IMR-90 (cell line): ENCODE data around the gene LAPTM5. TPM values are rescaled to one million over a fixed set of nuclear protein-coding genes. Genes with fewer than 3 reads are reported as not detected.

Experiments used
- ATAC-seq: fragments of 200-7000 bp; cut with Tn5 transposase; 2 replicates; pipeline ENCODE4 v1.9.1; 2020; ENCODE audit warnings: low read depth, mild to moderate bottlenecking, moderate library complexity
- BruUV-seq: library from RNA; stranded (reverse); fragments of 400-500 nt; replicated peaks from 2 replicates; lab custom pipeline; 2021; lab: Mats Ljungman, UMichigan
- CTCF ChIA-PET: fragments of 300-600 bp; formaldehyde crosslinking; extraction: SDS; loops from one replicate; lab custom pipeline; 2021; ENCODE audit warnings: antibody characterized with exemption; lab: Yijun Ruan, JAX
- POLR2A ChIA-PET: fragments of 300-600 bp; sonication (Branson Sonifier 250); formaldehyde crosslinking; loops from one replicate; lab custom pipeline; 2022; ENCODE audit warnings: antibody characterized with exemption; ENCODE audit not compliant: unreplicated experiment; lab: Charles Lee
- DNase-seq: peaks from one replicate; pipeline ENCODE4 v3.0.0; 2013
- H2AFZ ChIP-seq: replicated peaks from 2 replicates; pipeline ENCODE3; 2013; ENCODE audit warnings: low read length, mild to moderate bottlenecking; ENCODE audit not compliant: poor library complexity
- H2AK5ac ChIP-seq: 2 replicates; pipeline ENCODE4 v1.6.1; 2013; ENCODE audit warnings: low read depth, low read length, inconsistent platforms
- H2AK9ac ChIP-seq: replicated peaks from 2 replicates; pipeline ENCODE3; 2013; ENCODE audit warnings: mild to moderate bottlenecking, low read depth, low read length, moderate library complexity; ENCODE audit not compliant: poor library complexity
- H2BK120ac ChIP-seq: 2 replicates; pipeline ENCODE4 v1.6.1; 2013; ENCODE audit warnings: low read depth, low read length, inconsistent platforms
- H2BK15ac ChIP-seq: 3 replicates; pipeline ENCODE4 v1.6.1; 2013; ENCODE audit warnings: low read depth, low read length, inconsistent platforms
- H2BK20ac ChIP-seq: 2 replicates; pipeline ENCODE4 v1.6.1; 2013; ENCODE audit warnings: low read depth, mild to moderate bottlenecking, inconsistent platforms, low read length, moderate library complexity
- H2BK5ac ChIP-seq: 2 replicates; pipeline ENCODE4 v1.6.1; 2013; ENCODE audit warnings: mild to moderate bottlenecking, low read depth, low read length, inconsistent platforms; ENCODE audit not compliant: poor library complexity, severe bottlenecking
- H3K14ac ChIP-seq: replicated peaks from 2 replicates; pipeline ENCODE4 v1.6.1; 2013; ENCODE audit warnings: low read depth, low read length, inconsistent platforms
- H3K18ac ChIP-seq: 2 replicates; pipeline ENCODE4 v1.6.1; 2013; ENCODE audit warnings: low read depth, low read length, control low read depth
- H3K23ac ChIP-seq: 2 replicates; pipeline ENCODE4 v1.6.1; 2013; ENCODE audit warnings: low read depth, low read length, inconsistent platforms
- H3K27ac ChIP-seq: 2 replicates; pipeline ENCODE4 v1.5.1; 2013; ENCODE audit warnings: mild to moderate bottlenecking, control low read depth, low read length; ENCODE audit not compliant: insufficient read depth
- H3K27me3 ChIP-seq: 2 replicates; pipeline ENCODE4 v1.6.1; 2013; ENCODE audit warnings: low read length; ENCODE audit not compliant: control insufficient read depth, insufficient read depth
- H3K36me3 ChIP-seq: 2 replicates; pipeline ENCODE4 v1.6.1; 2013; ENCODE audit warnings: low read length, mixed read lengths; ENCODE audit not compliant: control insufficient read depth, insufficient read depth
- H3K4ac ChIP-seq: 2 replicates; pipeline ENCODE4 v1.6.1; 2013; ENCODE audit warnings: low read depth, low read length, inconsistent platforms
- H3K4me1 ChIP-seq: 2 replicates; pipeline ENCODE4 v1.6.1; 2013; ENCODE audit warnings: low read length, mixed read lengths; ENCODE audit not compliant: control insufficient read depth, insufficient read depth
- H3K4me2 ChIP-seq: 2 replicates; pipeline ENCODE4 v1.6.1; 2013; ENCODE audit warnings: low read depth, mild to moderate bottlenecking, control low read depth, low read length, moderate library complexity
- H3K4me3 ChIP-seq: 2 replicates; pipeline ENCODE4 v1.5.1; 2013; ENCODE audit warnings: low read depth, mild to moderate bottlenecking, control low read depth, low read length, moderate library complexity; ENCODE audit not compliant: insufficient read depth
- H3K56ac ChIP-seq: 2 replicates; pipeline ENCODE4 v1.6.1; 2013; ENCODE audit warnings: low read length, inconsistent platforms; ENCODE audit not compliant: insufficient read depth; ENCODE audit errors: extremely low read depth
- H3K79me1 ChIP-seq, 2 experiments: 2 replicates each; pipeline ENCODE4 v1.6.1; 2013; ENCODE audit warnings: low read length in 2 of 2, inconsistent platforms in 1 of 2, low read depth in 1 of 2
- H3K9ac ChIP-seq: 2 replicates; pipeline ENCODE4 v1.6.1; 2013; ENCODE audit warnings: low read depth, low read length, control low read depth
- H3K9me1 ChIP-seq: 2 replicates; pipeline ENCODE4 v1.6.1; 2013; ENCODE audit warnings: low read length, inconsistent platforms; ENCODE audit not compliant: insufficient read depth
- H3K9me3 ChIP-seq: 2 replicates; pipeline ENCODE4 v1.6.1; 2013; ENCODE audit warnings: low read length; ENCODE audit not compliant: control insufficient read depth, insufficient read depth
- H4K20me1 ChIP-seq: 2 replicates; pipeline ENCODE4 v1.6.1; 2013; ENCODE audit warnings: low read length, inconsistent platforms; ENCODE audit not compliant: insufficient read depth
- H4K5ac ChIP-seq: 2 replicates; pipeline ENCODE4 v1.6.1; 2013; ENCODE audit warnings: mild to moderate bottlenecking, low read depth, low read length, control low read depth
- H4K8ac ChIP-seq, 2 experiments: 2 replicates each; pipeline ENCODE4 v1.6.1; 2013; ENCODE audit warnings: low read depth in 2 of 2, low read length in 2 of 2, control low read depth in 1 of 2, inconsistent platforms in 1 of 2
- H4K91ac ChIP-seq: 2 replicates; pipeline ENCODE4 v1.6.1; 2013; ENCODE audit warnings: low read depth, low read length, inconsistent platforms; ENCODE audit not compliant: insufficient read depth
- FOS ChIP-seq: fragments of 150-350 bp; IDR thresholded peaks from 2 replicates; pipeline ENCODE4 v1.6.1; 2016; ENCODE audit warnings: low read depth, low read length
- MAFK ChIP-seq: IDR thresholded peaks from 2 replicates; pipeline ENCODE4 v1.6.1; 2012; ENCODE audit warnings: low read depth, low read length, improper control_type of control experiment
- POLR2A ChIP-seq: IDR thresholded peaks from 2 replicates; pipeline ENCODE4 v1.6.1; 2012; ENCODE audit warnings: mild to moderate bottlenecking, low read depth, low read length
- WGBS, 2 experiments: methylation state at CpG; one replicate each; pipeline versions ENCODE4 v1.1.5 to v1.1.7; 2013; ENCODE audit warnings: missing lambda C conversion rate in 2 of 2; ENCODE audit not compliant: insufficient read length in 1 of 2; ENCODE audit errors: extremely low coverage in 2 of 2; 5-methylcytosine and 5-hydroxymethylcytosine counted together
- dilution Hi-C: fragments of 300-500 bp; cut with HindIII; formaldehyde crosslinking; loops from one replicate; pipeline ENCODE4 v1.14.3; 2018; ENCODE audit warnings: low sequenced_read_pairs; ENCODE audit not compliant: unreplicated experiment
- in situ Hi-C: fragments of 300-500 bp; cut with MboI; formaldehyde crosslinking; loops from 3 replicates; pipeline ENCODE4 v1.14.3; 2019; ENCODE audit warnings: low sequenced_read_pairs, inconsistent platforms, mixed read lengths
- intact Hi-C: fragments of 100-400 bp; cut with micrococcal nuclease; formaldehyde crosslinking; loops from 2 replicates; pipeline ENCODE4 v1.10.0; 2022
- polyA plus RNA-seq, 3 experiments: library from polyadenylated mRNA; depleted of rRNA; stranded (reverse); fragments of >200 nt; gene quantifications; 2 replicates each; pipeline ENCODE4 v1.2.3, GENCODE V29; 2012; ENCODE audit warnings: low replicate concordance in 1 of 3
- total RNA-seq: library from RNA; depleted of rRNA; stranded (reverse); fragments of >200 nt; gene quantifications from 2 replicates; pipeline ENCODE4 v1.2.3, GENCODE V29; 2012

LAPTM5 gene
- total and polyA plus RNA-seq, 2 of the 4 experiments (the other 2 are of a cell fraction) = 0.09 TPM; not detected in 1

GRCh38 chr1:30708361-30708728 lies 49.2 kb downstream of the LAPTM5 start:
- Histone ChIP-seq H2AK5ac (no peak overlapping the region), H2BK5ac (no peak overlapping the region), H3K36me3 (no peaks in the 10 kb centered on the region), H3K4ac (no peak overlapping the region), H3K56ac (no peak overlapping the region), H4K5ac (no peak overlapping the region), H2AFZ (no peak overlapping the region), H2AK9ac (no peak overlapping the region), H3K23ac (no peak overlapping the region), H3K79me1 (no peaks in the 10 kb centered on the region), H3K9me3 (no peaks in the 10 kb centered on the region), H3K4me2 (no peak overlapping the region), H2BK120ac (no peak overlapping the region), H3K9ac (no peak overlapping the region), H3K4me1 (no peaks in the 10 kb centered on the region), H3K14ac (no peak overlapping the region), H3K27ac (no peak overlapping the region), H3K27me3 (peaks cover 47% of the 10 kb centered on the region), H4K20me1 (no peaks in the 10 kb centered on the region), H4K91ac (no peak overlapping the region), H2BK15ac (no peak overlapping the region), H4K8ac (no peak overlapping the region), H2BK20ac (no peak overlapping the region), H3K9me1 (no peaks in the 10 kb centered on the region), H3K18ac (no peak overlapping the region), H3K4me3 (no peak overlapping the region)
- POLR2A ChIA-PET = no interaction called here
- ATAC-seq = no peak
- in situ Hi-C loops = loop anchor here (10.0 kb wide), 2 partner anchors 1004 to 1814 kb away; no protein-coding TSS in a partner anchor
- dilution Hi-C loops = no loop called here
- no TSS peak for BruUV-seq
- intact Hi-C loops = loop anchor here (1.0 to 10.0 kb wide), 7 partner anchors 328 to 1822 kb away; partner anchors contain the start of gene PTPRU
- CTCF ChIA-PET = interaction anchor here (1.0 to 2.4 kb wide), 3 partner anchors 22 to 1478 kb away, joined by 3 to 10 read pairs (median 3); partner anchors contain the start of gene MECR
- WGBS, 2 experiments = 78% methylated on average over 3 of the region's 8 CpGs; no CpG with 5 or more reads in 1 of the 2 experiments
- DNase-seq = no peak
- peak; percentile 33; the same call in 1 of the 2 replicates for TF ChIP-seq MAFK
- 0 out of 2 replicates have a peak, but pooled peaks have one; percentile 3 for TF ChIP-seq FOS
- no peak for TF ChIP-seq POLR2A
